Omental fat pad (tissue), 4 donors: ENCODE results near the gene SIDT1. TPM values are rescaled to one million over a fixed set of nuclear protein-coding genes. Genes with fewer than 3 reads are reported as not detected.

Source experiments
- ATAC-seq: fragments of 150-250 bp; one replicate; pipeline ENCODE4 v1.9.1; 2016; ENCODE audit warnings: mild to moderate bottlenecking, moderate library complexity; ENCODE audit not compliant: low FRiP score
- DNase-seq: peaks from one replicate; pipeline ENCODE4 v3.0.0-alpha.2; 2019; ENCODE audit warnings: low spot score
- CTCF ChIP-seq, 3 donors: fragments of 450-650 bp; IDR thresholded peaks; one replicate each; pipeline ENCODE4 v1.5.1; 2016 to 2017; ENCODE audit warnings: antibody characterized with exemption in 3 of 3, mild to moderate bottlenecking in 3 of 3, moderate library complexity in 2 of 3
- total RNA-seq, 4 donors: library from RNA; depleted of rRNA; stranded (reverse); fragments of >200 nt; gene quantifications; one replicate each; pipeline ENCODE4 v1.1.0, GENCODE V29; 2016

The SIDT1 gene
- total RNA-seq, 4 donors from 2014 or later = 2.7 to 7.4 (median 5.1) TPM

- no peak for ATAC-seq
- TF ChIP-seq CTCF (IDR thresholded peaks at IDR 0.05) = no peak
- no peak for DNase-seq
These were observed 126.8 kb downstream of the SIDT1 start for GRCh38 chr3:113659101-113659541.

- no peak for TF ChIP-seq CTCF (IDR thresholded peaks at IDR 0.05)
- no peak for ATAC-seq
These were observed 127.6 kb downstream of the SIDT1 start for GRCh38 chr3:113659996-113660395.

GRCh38 chr3:113660458-113660857 is 128.1 kb downstream of the SIDT1 start:
- no peak for TF ChIP-seq CTCF (IDR thresholded peaks at IDR 0.05)
- DNase-seq (no peak), ATAC-seq (no peak)

More at GRCh38 chr3:113659996-113660395, 127.6 kb downstream of the SIDT1 start:
- no peak for DNase-seq

GRCh38 chr3:113660896-113661295 is 128.5 kb downstream of the SIDT1 start:
- ATAC-seq (no peak), DNase-seq (no peak)
- TF ChIP-seq CTCF (IDR thresholded peaks at IDR 0.05) = no peak

- DNase-seq = no peak
- no peak for TF ChIP-seq CTCF (IDR thresholded peaks at IDR 0.05)
- ATAC-seq = no peak
These were observed 130.5 kb downstream of the SIDT1 start for GRCh38 chr3:113662824-113663223.

GRCh38 chr3:113663324-113663750 is 131.0 kb downstream of the SIDT1 start:
- no peak for TF ChIP-seq CTCF (IDR thresholded peaks at IDR 0.05)
- DNase-seq (no peak), ATAC-seq (no peak)

GRCh38 chr3:113663761-113664160 is 131.4 kb downstream of the SIDT1 start:
- DNase-seq (no peak), ATAC-seq (no peak)
- TF ChIP-seq CTCF (IDR thresholded peaks at IDR 0.05) = no peak
